ENCODE data around the gene TNRC6C. TPM values are rescaled to one million over a fixed set of nuclear protein-coding genes. Genes with fewer than 3 reads are reported as not detected.
A peak's percentile ranks its signal among the peaks of the same experiment; 100 is the strongest.

Gene TNRC6C
- total and polyA plus RNA-seq, 9 of the 15 experiments (the other 6 are each of a cell fraction or from before 2014, with no cell fraction given), result 0.20 to 4.9 (median 2.3) TPM

DNA sequence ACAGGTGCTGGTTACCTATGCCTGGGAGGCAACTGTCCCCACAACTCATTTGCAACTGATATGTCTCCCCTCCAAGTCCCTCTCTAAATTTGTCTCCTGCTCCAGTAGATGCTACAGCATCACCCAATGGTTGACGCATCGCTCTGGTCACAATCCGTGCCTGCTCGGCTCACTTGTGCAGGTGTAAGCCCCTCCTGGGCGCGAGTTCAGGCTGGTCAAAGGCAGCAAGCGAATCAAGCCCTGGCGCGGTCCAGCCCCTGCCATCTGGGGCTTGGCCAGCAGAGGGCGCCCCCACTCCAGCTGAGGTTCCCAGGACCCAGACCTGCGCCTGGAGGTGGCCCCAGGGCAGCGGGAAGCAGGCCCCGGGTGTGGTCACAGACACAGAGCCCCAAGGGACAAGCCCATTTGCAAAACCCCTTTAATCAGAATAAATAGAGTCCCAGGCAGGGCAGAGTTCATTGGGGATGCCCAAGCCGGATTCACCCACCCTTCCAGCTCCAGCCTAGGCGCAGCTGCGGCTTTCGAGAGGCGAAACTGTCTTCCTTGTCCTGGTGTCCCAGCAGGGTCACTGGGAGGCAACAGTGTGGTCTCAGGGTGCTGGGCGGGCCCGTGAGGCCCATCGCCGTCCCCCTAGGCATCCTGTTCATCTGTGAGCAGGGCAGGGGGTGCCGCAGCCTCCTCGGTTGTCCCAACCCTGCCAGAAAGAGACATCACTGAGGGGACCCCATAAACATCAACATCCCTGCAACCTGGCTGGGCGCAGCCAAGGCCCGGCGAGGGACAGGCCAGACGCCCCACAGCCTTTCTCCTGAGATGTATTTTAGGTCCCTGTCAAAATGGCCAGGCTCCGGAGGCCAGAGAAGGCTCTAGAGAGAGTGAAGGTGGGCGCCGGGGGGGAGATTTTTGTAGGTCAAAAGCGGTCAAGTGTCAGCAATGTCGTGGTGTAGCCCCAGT is 154.3 kb downstream of the TNRC6C start (continued):
- TF ChIP-seq KLF13 (tag; IDR thresholded peaks at IDR 0.05; ENCODE audit: borderline replicate concordance, low read depth) (no peak), COPS2 (conservative IDR thresholded peaks at IDR 0.05) (no peak), CHD4 (IDR thresholded peaks at IDR 0.05; ENCODE audit: insufficient read depth, insufficient replicate concordance, low read depth, low read length, poor library complexity, severe bottlenecking) (no peak), CXXC5 (CRISPR knock-in tag; IDR thresholded peaks at IDR 0.05) (0 out of 2 replicates have a peak, but pooled peaks have one; percentile 20), SMC3 (conservative IDR thresholded peaks at IDR 0.05; ENCODE audit: insufficient read depth, low read depth, low read length) (peak; percentile 93), YY1 (IDR thresholded peaks at IDR 0.05; ENCODE audit: borderline replicate concordance in 1 of 3, control insufficient read depth in 1 of 3, extremely low read depth in 1 of 3, insufficient read depth in 3 of 3, insufficient read length in 1 of 3, insufficient replicate concordance in 2 of 3, low read depth in 1 of 3, low read length in 2 of 3) (peak in 1 of 3 experiments; percentile 49), HEY1 (CRISPR knock-in tag; IDR thresholded peaks at IDR 0.05; ENCODE audit: borderline replicate concordance) (no peak), ZNF133 (CRISPR knock-in tag; IDR thresholded peaks at IDR 0.05) (no peak), HNRNPH1 (optimal IDR thresholded peaks at IDR 0.05; ENCODE audit: low read depth, low read length) (no peak), NCOA4 (IDR thresholded peaks at IDR 0.05; ENCODE audit: partially characterized antibody) (no peak), CHD1 (IDR thresholded peaks at IDR 0.05; ENCODE audit: low read length) (no peak)
- TF ChIP-seq, protein P1, sequence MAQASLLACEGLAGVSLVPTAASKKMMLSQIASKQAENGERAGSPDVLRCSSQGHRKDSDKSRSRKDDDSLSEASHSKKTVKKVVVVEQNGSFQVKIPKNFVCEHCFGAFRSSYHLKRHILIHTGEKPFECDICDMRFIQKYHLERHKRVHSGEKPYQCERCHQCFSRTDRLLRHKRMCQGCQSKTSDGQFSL (CRISPR knock-in tag; IDR thresholded peaks at IDR 0.05), result 0 out of 2 replicates have a peak, but pooled peaks have one; percentile 26
- TF ChIP-seq, protein P1 (tag; IDR thresholded peaks at IDR 0.05), result no peak
- TF ChIP-seq, protein P2, sequence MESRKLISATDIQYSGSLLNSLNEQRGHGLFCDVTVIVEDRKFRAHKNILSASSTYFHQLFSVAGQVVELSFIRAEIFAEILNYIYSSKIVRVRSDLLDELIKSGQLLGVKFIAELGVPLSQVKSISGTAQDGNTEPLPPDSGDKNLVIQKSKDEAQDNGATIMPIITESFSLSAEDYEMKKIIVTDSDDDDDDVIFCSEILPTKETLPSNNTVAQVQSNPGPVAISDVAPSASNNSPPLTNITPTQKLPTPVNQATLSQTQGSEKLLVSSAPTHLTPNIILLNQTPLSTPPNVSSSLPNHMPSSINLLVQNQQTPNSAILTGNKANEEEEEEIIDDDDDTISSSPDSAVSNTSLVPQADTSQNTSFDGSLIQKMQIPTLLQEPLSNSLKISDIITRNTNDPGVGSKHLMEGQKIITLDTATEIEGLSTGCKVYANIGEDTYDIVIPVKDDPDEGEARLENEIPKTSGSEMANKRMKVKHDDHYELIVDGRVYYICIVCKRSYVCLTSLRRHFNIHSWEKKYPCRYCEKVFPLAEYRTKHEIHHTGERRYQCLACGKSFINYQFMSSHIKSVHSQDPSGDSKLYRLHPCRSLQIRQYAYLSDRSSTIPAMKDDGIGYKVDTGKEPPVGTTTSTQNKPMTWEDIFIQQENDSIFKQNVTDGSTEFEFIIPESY (CRISPR knock-in tag; IDR thresholded peaks at IDR 0.05), result peak; percentile 99
- TF ChIP-seq, protein P3, sequence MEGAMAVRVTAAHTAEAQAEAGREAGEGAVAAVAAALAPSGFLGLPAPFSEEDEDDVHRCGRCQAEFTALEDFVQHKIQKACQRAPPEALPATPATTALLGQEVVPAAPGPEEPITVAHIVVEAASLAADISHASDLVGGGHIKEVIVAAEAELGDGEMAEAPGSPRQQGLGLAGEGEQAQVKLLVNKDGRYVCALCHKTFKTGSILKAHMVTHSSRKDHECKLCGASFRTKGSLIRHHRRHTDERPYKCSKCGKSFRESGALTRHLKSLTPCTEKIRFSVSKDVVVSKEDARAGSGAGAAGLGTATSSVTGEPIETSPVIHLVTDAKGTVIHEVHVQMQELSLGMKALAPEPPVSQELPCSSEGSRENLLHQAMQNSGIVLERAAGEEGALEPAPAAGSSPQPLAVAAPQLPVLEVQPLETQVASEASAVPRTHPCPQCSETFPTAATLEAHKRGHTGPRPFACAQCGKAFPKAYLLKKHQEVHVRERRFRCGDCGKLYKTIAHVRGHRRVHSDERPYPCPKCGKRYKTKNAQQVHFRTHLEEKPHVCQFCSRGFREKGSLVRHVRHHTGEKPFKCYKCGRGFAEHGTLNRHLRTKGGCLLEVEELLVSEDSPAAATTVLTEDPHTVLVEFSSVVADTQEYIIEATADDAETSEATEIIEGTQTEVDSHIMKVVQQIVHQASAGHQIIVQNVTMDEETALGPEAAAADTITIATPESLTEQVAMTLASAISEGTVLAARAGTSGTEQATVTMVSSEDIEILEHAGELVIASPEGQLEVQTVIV (CRISPR knock-in tag; IDR thresholded peaks at IDR 0.05; ENCODE audit: borderline replicate concordance), result no peak
- TF ChIP-seq, protein P4, sequence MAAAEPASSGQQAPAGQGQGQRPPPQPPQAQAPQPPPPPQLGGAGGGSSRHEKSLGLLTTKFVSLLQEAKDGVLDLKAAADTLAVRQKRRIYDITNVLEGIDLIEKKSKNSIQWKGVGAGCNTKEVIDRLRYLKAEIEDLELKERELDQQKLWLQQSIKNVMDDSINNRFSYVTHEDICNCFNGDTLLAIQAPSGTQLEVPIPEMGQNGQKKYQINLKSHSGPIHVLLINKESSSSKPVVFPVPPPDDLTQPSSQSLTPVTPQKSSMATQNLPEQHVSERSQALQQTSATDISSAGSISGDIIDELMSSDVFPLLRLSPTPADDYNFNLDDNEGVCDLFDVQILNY (CRISPR knock-in tag; IDR thresholded peaks at IDR 0.05), result 0 out of 2 replicates have a peak, but pooled peaks have one; percentile 29
